Peyer's patch (tissue), 4 donors: ENCODE data around the gene EPS8L1. TPM values are rescaled to one million over a fixed set of nuclear protein-coding genes. Genes with fewer than 3 reads are reported as not detected.

Experiments
- DNase-seq, 3 donors: peaks; one replicate each; pipeline ENCODE4 v3.0.0-alpha.2; 2017 to 2019
- H3K27ac ChIP-seq, 4 donors: fragments of 200-600 bp; sonication (generic); one replicate each; pipeline ENCODE4 v1.5.1; 2016 to 2019
- H3K27me3 ChIP-seq, 2 donors: fragments of 200-600 bp; sonication (generic); one replicate each; pipeline ENCODE4 v1.5.1; 2019
- H3K36me3 ChIP-seq, 3 donors: fragments of 200-600 bp; sonication (generic); one replicate each; pipeline ENCODE4 v1.5.1; 2016 to 2019
- H3K4me1 ChIP-seq, 4 donors: fragments of 200-600 bp; sonication (generic); one replicate each; pipeline ENCODE4 v1.5.1; 2016 to 2019
- H3K4me3 ChIP-seq, 4 donors: fragments of 200-600 bp; sonication (generic); 1 replicate in 3 of 4; 2 replicates in 1 of 4; pipeline ENCODE4 v1.5.1; 2016 to 2019; ENCODE audit warnings: mild to moderate bottlenecking in 1 of 4
- H3K9me3 ChIP-seq, 4 donors: fragments of 200-600 bp; sonication (generic); one replicate each; pipeline ENCODE4 v1.5.1; 2016 to 2019; ENCODE audit warnings: mild to moderate bottlenecking in 1 of 4
- CTCF ChIP-seq, 6 experiments: fragments of 450-650 bp in 4 of 6; fragments of 200-600 bp in 2 of 6; sonication (generic) in 1 of 6; IDR thresholded peaks; one replicate each; pipeline ENCODE4 v1.5.1; 2017 to 2019; ENCODE audit warnings: antibody characterized with exemption in 6 of 6, mild to moderate bottlenecking in 3 of 6, moderate library complexity in 1 of 6
- POLR2A ChIP-seq, 2 donors: fragments of 450-650 bp; IDR thresholded peaks; one replicate each; pipeline ENCODE4 v1.5.1; 2017; ENCODE audit warnings: antibody characterized with exemption in 2 of 2, mild to moderate bottlenecking in 2 of 2, moderate library complexity in 2 of 2
- total RNA-seq, 4 donors: library from RNA; depleted of rRNA; stranded (reverse); fragments of >200 nt; gene quantifications; one replicate each; pipeline ENCODE4 v1.1.0, GENCODE V29; 2016

The EPS8L1 gene
- total RNA-seq, 4 donors from 2014 or later: 5.0 to 43.8 (median 23.1) TPM

GRCh38 chr19:55097864-55098715, 22.4 kb downstream of the EPS8L1 start:
- peaks cover 0 to 73% (median 0%) of the 10 kb centered on the region in 3 donors for H3K36me3 ChIP-seq
- TF ChIP-seq POLR2A (IDR thresholded peaks at IDR 0.05) (no peak), CTCF (IDR thresholded peaks at IDR 0.05) (no peak)

GRCh38 chr19:55098716-55099556, 23.3 kb downstream of the EPS8L1 start:
- Histone ChIP-seq H3K27me3 (no peaks in the 10 kb centered on the region), H3K36me3 (peaks cover 0 to 81% (median 0%) of the 10 kb centered on the region in 3 donors), H3K9me3 (no peaks in the 10 kb centered on the region), H3K4me3 (no peak overlapping the region), H3K27ac (no peak overlapping the region), H3K4me1 (no peaks in the 10 kb centered on the region)
- no peak for TF ChIP-seq POLR2A (IDR thresholded peaks at IDR 0.05)
- TF ChIP-seq CTCF (IDR thresholded peaks at IDR 0.05): no peak
- DNase-seq: no peak

More at GRCh38 chr19:55097864-55098715, 22.4 kb downstream of the EPS8L1 start:
- DNase-seq: no peak
- no peaks in the 10 kb centered on the region for H3K4me1 ChIP-seq
- H3K27me3 ChIP-seq: no peaks in the 10 kb centered on the region
- H3K27ac ChIP-seq: no peak overlapping the region
- H3K9me3 ChIP-seq: no peaks in the 10 kb centered on the region
- H3K4me3 ChIP-seq: no peak overlapping the region

GRCh38 chr19:55099557-55100506, 24.2 kb downstream of the EPS8L1 start:
- H3K27ac ChIP-seq: no peak overlapping the region
- peaks cover 0 to 74% (median 0%) of the 10 kb centered on the region in 3 donors for H3K36me3 ChIP-seq
- no peak for TF ChIP-seq POLR2A (IDR thresholded peaks at IDR 0.05)
- TF ChIP-seq CTCF (IDR thresholded peaks at IDR 0.05): no peak
- H3K4me3 ChIP-seq: no peak overlapping the region
- H3K4me1 ChIP-seq: no peaks in the 10 kb centered on the region
- DNase-seq: peak in 1 of 3 donors; percentile 46
- H3K9me3 ChIP-seq: no peaks in the 10 kb centered on the region
- no peaks in the 10 kb centered on the region for H3K27me3 ChIP-seq

- Histone ChIP-seq H3K27ac (no peak overlapping the region), H3K27me3 (no peaks in the 10 kb centered on the region), H3K36me3 (peaks cover 0 to 60% (median 0%) of the 10 kb centered on the region in 3 donors), H3K4me1 (no peaks in the 10 kb centered on the region), H3K9me3 (no peaks in the 10 kb centered on the region), H3K4me3 (no peak overlapping the region)
- no peak for DNase-seq
- TF ChIP-seq POLR2A (IDR thresholded peaks at IDR 0.05) (no peak), CTCF (IDR thresholded peaks at IDR 0.05) (no peak)
Observed at GRCh38 chr19:55101261-55101660, 25.6 kb downstream of the EPS8L1 start.

- H3K36me3 ChIP-seq: peaks cover 0 to 59% (median 0%) of the 10 kb centered on the region in 3 donors
- no peak for TF ChIP-seq POLR2A (IDR thresholded peaks at IDR 0.05)
- TF ChIP-seq CTCF (IDR thresholded peaks at IDR 0.05): no peak
- no peak overlapping the region for H3K27ac ChIP-seq
- no peaks in the 10 kb centered on the region for H3K9me3 ChIP-seq
- no peak overlapping the region for H3K4me3 ChIP-seq
- no peaks in the 10 kb centered on the region for H3K4me1 ChIP-seq
- DNase-seq: no peak
- H3K27me3 ChIP-seq: no peaks in the 10 kb centered on the region
Observed at GRCh38 chr19:55103190-55103589, 27.5 kb downstream of the EPS8L1 start.
